ENCODE measurements around the gene SF1. TPM values are rescaled to one million over a fixed set of nuclear protein-coding genes. Genes with fewer than 3 reads are reported as not detected.

SF1 gene
- total and polyA plus RNA-seq, 2 of the 8 experiments (the other 6 are each of a cell fraction or from before 2014, with no cell fraction given): 72.7 to 353 TPM

DNA sequence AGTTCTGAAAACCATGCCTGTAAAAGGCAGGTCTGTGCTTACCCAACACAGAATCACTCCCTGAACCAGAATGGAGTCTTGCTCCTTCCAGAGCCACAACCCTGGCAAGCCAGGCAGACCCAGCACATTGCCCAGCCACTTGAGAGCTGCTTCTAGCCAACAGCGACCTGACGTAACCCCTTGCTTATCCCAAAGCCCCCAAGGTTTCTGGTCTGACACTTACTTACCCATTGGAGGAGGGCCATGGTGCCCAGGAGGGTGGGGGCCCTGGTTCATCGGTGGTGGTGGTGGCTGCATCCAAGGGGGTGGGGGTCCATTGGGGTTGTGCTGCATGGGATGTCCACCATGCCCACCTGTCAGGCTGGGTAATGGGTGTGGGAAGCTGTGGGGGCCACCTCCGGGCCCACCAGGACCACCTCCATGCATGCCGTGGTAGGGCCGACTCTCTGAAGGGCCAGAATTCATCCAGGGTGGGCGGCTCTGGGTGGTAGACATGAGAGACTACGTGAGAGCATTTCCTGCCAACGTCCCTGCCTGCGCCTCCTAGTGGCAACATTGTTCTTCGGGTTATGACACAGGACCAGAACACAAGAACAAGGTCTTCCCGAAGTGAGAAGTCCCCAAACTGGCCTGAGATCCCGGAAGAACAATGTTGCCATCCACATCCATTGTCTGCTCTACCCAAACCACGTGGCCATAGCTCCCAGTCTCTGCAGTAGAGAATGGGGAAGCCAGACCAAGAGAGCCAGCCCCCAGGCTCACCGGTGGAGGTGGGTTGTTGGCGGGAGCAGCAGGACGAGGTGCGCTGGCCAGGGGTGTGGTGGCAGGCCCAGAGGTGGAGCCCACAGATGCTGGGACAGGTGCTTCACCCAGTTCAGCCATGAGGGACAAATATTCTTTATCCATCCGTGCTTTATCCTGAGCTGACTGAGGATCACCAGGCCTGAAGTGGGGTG, 10.7 kb downstream of the SF1 start (continued):
- TF ChIP-seq POU5F1 (IDR thresholded peaks at IDR 0.05; ENCODE audit: low read depth, low read length) (no peak), JUND (IDR thresholded peaks at IDR 0.05; ENCODE audit: low read length) (no peak), NRF1 (IDR thresholded peaks at IDR 0.05; ENCODE audit: low read depth, low read length) (no peak), NANOG (IDR thresholded peaks at IDR 0.05; ENCODE audit: insufficient read depth, low read depth, low read length, poor library complexity, severe bottlenecking) (no peak), SIX5 (IDR thresholded peaks at IDR 0.05; ENCODE audit: low read depth, low read length) (no peak), PHF8 (conservative IDR thresholded peaks at IDR 0.05; ENCODE audit: low read depth, low read length) (no peak), TAF7 (optimal IDR thresholded peaks at IDR 0.05; ENCODE audit: borderline replicate concordance, low read depth, low read length) (no peak), TAF1 (IDR thresholded peaks at IDR 0.05; ENCODE audit: low read depth, low read length) (no peak), BACH1 (IDR thresholded peaks at IDR 0.05; ENCODE audit: low read length) (no peak), RBBP5 (IDR thresholded peaks at IDR 0.05; ENCODE audit: borderline replicate concordance, low read depth, low read length) (no peak), CTBP2 (IDR thresholded peaks at IDR 0.05; ENCODE audit: borderline replicate concordance, insufficient read depth, insufficient read length, low read length) (no peak), CEBPB (IDR thresholded peaks at IDR 0.05; ENCODE audit: low read depth, low read length) (no peak), EP300 (IDR thresholded peaks at IDR 0.05; ENCODE audit: borderline replicate concordance in 1 of 2, low read depth in 2 of 2, low read length in 2 of 2) (no peak), SIN3A (conservative IDR thresholded peaks at IDR 0.05 in 1 of 2, IDR thresholded peaks at IDR 0.05 in 1 of 2; ENCODE audit: low read depth in 1 of 2, low read length in 2 of 2) (peak in 1 of 2 experiments; percentile 50; a peak in 1 of 4 replicates), TEAD4 (IDR thresholded peaks at IDR 0.05; ENCODE audit: low read depth, low read length) (0 out of 2 replicates have a peak, but pooled peaks have one; percentile 4), ZNF274 (IDR thresholded peaks at IDR 0.05; ENCODE audit: borderline replicate concordance, extremely low read depth, low read length) (no peak), CREB1 (IDR thresholded peaks at IDR 0.05) (peak; percentile 39; the same call in 1 of the 2 replicates), RXRA (IDR thresholded peaks at IDR 0.05; ENCODE audit: insufficient read depth, low read depth, low read length) (no peak)
- TF ChIP-seq, protein P1, sequence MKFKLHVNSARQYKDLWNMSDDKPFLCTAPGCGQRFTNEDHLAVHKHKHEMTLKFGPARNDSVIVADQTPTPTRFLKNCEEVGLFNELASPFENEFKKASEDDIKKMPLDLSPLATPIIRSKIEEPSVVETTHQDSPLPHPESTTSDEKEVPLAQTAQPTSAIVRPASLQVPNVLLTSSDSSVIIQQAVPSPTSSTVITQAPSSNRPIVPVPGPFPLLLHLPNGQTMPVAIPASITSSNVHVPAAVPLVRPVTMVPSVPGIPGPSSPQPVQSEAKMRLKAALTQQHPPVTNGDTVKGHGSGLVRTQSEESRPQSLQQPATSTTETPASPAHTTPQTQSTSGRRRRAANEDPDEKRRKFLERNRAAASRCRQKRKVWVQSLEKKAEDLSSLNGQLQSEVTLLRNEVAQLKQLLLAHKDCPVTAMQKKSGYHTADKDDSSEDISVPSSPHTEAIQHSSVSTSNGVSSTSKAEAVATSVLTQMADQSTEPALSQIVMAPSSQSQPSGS (IDR thresholded peaks at IDR 0.05; ENCODE audit: low read length): no peak
- TF ChIP-seq, protein P2, sequence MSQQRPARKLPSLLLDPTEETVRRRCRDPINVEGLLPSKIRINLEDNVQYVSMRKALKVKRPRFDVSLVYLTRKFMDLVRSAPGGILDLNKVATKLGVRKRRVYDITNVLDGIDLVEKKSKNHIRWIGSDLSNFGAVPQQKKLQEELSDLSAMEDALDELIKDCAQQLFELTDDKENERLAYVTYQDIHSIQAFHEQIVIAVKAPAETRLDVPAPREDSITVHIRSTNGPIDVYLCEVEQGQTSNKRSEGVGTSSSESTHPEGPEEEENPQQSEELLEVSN (IDR thresholded peaks at IDR 0.05): peak; percentile 31; the same call in 1 of the 2 replicates

All from H1 (cell line).